Neural progenitor cell (in vitro differentiated cells): ENCODE results near the gene GPR101. TPM values are rescaled to one million over a fixed set of nuclear protein-coding genes. Genes with fewer than 3 reads are reported as not detected.
"Not testable (repeated sequence)": the region's sequence is repeated elsewhere in the genome, so short reads cannot be mapped to it uniquely, and the experiment has no call there.

ENCODE experiments used
- DNase-seq: peaks from one replicate; pipeline ENCODE4 v3.0.0-alpha.2; 2016; ENCODE audit warnings: low spot score
- H2AFZ ChIP-seq: fragments of 200-600 bp; sonication (generic); replicated peaks from 2 replicates; pipeline ENCODE4 v1.6.1; 2016; ENCODE audit warnings: antibody characterized with exemption
- H3F3A ChIP-seq: fragments of 200-600 bp; sonication (generic); 2 replicates; pipeline ENCODE4 v1.6.1; 2016; ENCODE audit warnings: antibody characterized with exemption, low read depth
- H3K27ac ChIP-seq: fragments of 200-600 bp; sonication (generic); 2 replicates; pipeline ENCODE4 v1.5.1; 2016; ENCODE audit warnings: mild to moderate bottlenecking
- H3K27me3 ChIP-seq: fragments of 200-600 bp; sonication (generic); 2 replicates; pipeline ENCODE4 v1.6.1; 2016; ENCODE audit warnings: mild to moderate bottlenecking, moderate library complexity
- H3K36me3 ChIP-seq: fragments of 200-600 bp; sonication (generic); 2 replicates; pipeline ENCODE4 v1.5.1; 2016
- H3K4me1 ChIP-seq: fragments of 200-600 bp; sonication (generic); 2 replicates; pipeline ENCODE4 v1.6.1; 2016; ENCODE audit warnings: mixed run types
- H3K4me2 ChIP-seq: fragments of 200-600 bp; sonication (generic); 2 replicates; pipeline ENCODE4 v1.6.1; 2016
- H3K4me3 ChIP-seq: fragments of 200-600 bp; sonication (generic); 2 replicates; pipeline ENCODE4 v1.5.1; 2016
- H3K79me2 ChIP-seq: fragments of 200-600 bp; sonication (generic); 2 replicates; pipeline ENCODE4 v1.6.1; 2016; ENCODE audit warnings: low read depth
- H3K9ac ChIP-seq: fragments of 200-600 bp; sonication (generic); 2 replicates; pipeline ENCODE4 v1.6.1; 2016
- H3K9me3 ChIP-seq: fragments of 200-600 bp; sonication (generic); 2 replicates; pipeline ENCODE4 v1.5.1; 2016; ENCODE audit warnings: low read depth
- H4K20me1 ChIP-seq: fragments of 200-600 bp; sonication (generic); 2 replicates; pipeline ENCODE4 v1.6.1; 2016; ENCODE audit warnings: low read depth
- H3K27ac Mint-ChIP-seq: 3 replicates; pipeline ENCODE4 v1.8.0; 2021; ENCODE audit warnings: mixed read lengths
- H3K27me3 Mint-ChIP-seq: 2 replicates; pipeline ENCODE4 v1.8.0; 2022; ENCODE audit warnings: low read depth, mild to moderate bottlenecking, inconsistent platforms, moderate library complexity, mixed read lengths; ENCODE audit not compliant: insufficient read depth
- H3K36me3 Mint-ChIP-seq: 3 replicates; pipeline ENCODE4 v1.8.0; 2021; ENCODE audit warnings: mixed read lengths
- H3K4me1 Mint-ChIP-seq: 3 replicates; pipeline ENCODE4 v1.8.0; 2021; ENCODE audit warnings: mixed read lengths
- H3K4me3 Mint-ChIP-seq: 3 replicates; pipeline ENCODE4 v1.8.0; 2021; ENCODE audit warnings: mild to moderate bottlenecking, moderate library complexity, mixed read lengths
- H3K9me3 Mint-ChIP-seq: 3 replicates; pipeline ENCODE4 v1.8.0; 2020; ENCODE audit warnings: mixed read lengths
- EZH2 ChIP-seq: fragments of 200-600 bp; sonication (generic); IDR thresholded peaks from 2 replicates; pipeline ENCODE4 v1.6.1; 2017; ENCODE audit warnings: antibody characterized with exemption, mild to moderate bottlenecking, moderate library complexity
- EZH2phosphoT487 ChIP-seq: fragments of 200-600 bp; sonication (generic); IDR thresholded peaks from 2 replicates; pipeline ENCODE4 v1.6.1; 2017; ENCODE audit warnings: antibody characterized with exemption
- total RNA-seq: library from RNA; depleted of rRNA; stranded (reverse); fragments of >200 nt; gene quantifications from 2 replicates; pipeline ENCODE4 v1.2.3, GENCODE V29; 2015; ENCODE audit warnings: low replicate concordance
- TF ChIP-seq, protein P1 (sequence below): fragments of 200-600 bp; sonication (generic); IDR thresholded peaks from 2 replicates; pipeline ENCODE4 v1.5.1; 2017; ENCODE audit warnings: antibody characterized with exemption, mild to moderate bottlenecking

The GPR101 gene
- total RNA-seq, 1 donor from 2014 or later: not detected

DNA sequence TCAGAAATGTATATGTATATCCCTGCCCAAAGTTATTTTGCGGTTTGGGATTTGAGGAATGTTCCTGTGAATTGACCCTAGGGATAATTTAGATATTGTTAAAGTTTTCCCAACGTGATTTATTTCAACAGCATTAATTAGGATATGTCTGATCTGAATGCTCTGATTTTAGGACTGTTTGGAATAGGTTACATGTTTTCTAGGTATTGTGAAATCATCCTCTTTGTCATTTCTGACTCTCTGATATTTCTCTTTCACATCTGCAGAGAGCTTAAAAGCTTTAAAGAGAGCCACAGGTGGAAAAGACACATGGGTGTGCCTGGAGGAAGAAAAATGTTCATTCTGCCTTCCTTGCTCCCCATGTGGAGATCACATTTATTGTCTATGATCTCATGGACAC, 5.1 kb downstream of the GPR101 start:
- Histone ChIP-seq H3K27me3 (peaks cover 93% of the 10 kb centered on the region), H3K4me2 (no peak overlapping the region), H3K27ac (no peak overlapping the region), H3K79me2 (no peaks in the 10 kb centered on the region), H3K9me3 (no peaks in the 10 kb centered on the region), H2AFZ (no peak overlapping the region), H4K20me1 (peaks cover 4% of the 10 kb centered on the region), H3K36me3 (no peaks in the 10 kb centered on the region), H3K4me3 (no peak overlapping the region), H3K9ac (no peak overlapping the region), H3F3A (no peaks in the 10 kb centered on the region), H3K4me1 (no peaks in the 10 kb centered on the region)
- Mint-ChIP-seq H3K27ac (no peak overlapping the region), H3K9me3 (peaks cover 8% of the 10 kb centered on the region), H3K27me3 (peaks cover 17% of the 10 kb centered on the region), H3K4me3 (no peak overlapping the region), H3K36me3 (no peaks in the 10 kb centered on the region), H3K4me1 (peaks cover 6% of the 10 kb centered on the region)
- TF ChIP-seq EZH2 (no peak), EZH2phosphoT487 (no peak)
- TF ChIP-seq, protein P1, sequence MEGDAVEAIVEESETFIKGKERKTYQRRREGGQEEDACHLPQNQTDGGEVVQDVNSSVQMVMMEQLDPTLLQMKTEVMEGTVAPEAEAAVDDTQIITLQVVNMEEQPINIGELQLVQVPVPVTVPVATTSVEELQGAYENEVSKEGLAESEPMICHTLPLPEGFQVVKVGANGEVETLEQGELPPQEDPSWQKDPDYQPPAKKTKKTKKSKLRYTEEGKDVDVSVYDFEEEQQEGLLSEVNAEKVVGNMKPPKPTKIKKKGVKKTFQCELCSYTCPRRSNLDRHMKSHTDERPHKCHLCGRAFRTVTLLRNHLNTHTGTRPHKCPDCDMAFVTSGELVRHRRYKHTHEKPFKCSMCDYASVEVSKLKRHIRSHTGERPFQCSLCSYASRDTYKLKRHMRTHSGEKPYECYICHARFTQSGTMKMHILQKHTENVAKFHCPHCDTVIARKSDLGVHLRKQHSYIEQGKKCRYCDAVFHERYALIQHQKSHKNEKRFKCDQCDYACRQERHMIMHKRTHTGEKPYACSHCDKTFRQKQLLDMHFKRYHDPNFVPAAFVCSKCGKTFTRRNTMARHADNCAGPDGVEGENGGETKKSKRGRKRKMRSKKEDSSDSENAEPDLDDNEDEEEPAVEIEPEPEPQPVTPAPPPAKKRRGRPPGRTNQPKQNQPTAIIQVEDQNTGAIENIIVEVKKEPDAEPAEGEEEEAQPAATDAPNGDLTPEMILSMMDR: no peak
- no peak for DNase-seq

DNA sequence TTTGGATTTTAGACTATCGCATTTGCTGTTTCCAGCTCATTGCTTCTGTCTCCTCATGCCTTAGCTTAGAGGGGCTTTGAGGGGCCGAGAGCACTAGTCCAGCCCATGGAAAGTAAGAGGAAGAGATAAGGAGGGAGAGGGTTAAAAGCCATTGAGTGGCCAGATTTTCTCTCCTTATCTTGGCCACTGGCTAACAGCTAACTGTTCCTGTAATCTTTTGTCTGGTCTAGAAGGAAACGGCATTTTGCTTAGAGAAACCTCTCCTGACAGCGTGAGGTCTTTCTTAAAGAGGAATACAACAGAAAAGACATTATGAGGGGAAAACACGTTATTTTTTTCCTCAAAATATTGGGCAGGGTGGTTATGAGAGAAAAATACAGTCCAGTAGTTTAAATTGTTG, 7.9 kb downstream of the GPR101 start:
- Histone ChIP-seq H3K9me3 (no peaks in the 10 kb centered on the region), H3K27me3 (peaks cover 65% of the 10 kb centered on the region), H4K20me1 (no peaks in the 10 kb centered on the region), H3K36me3 (no peaks in the 10 kb centered on the region), H3K79me2 (no peaks in the 10 kb centered on the region), H3K4me2 (no peak overlapping the region), H2AFZ (no peak overlapping the region), H3K4me1 (no peaks in the 10 kb centered on the region), H3F3A (no peaks in the 10 kb centered on the region), H3K27ac (no peak overlapping the region), H3K9ac (no peak overlapping the region), H3K4me3 (no peak overlapping the region)
- Mint-ChIP-seq H3K27me3 (peaks cover 14% of the 10 kb centered on the region), H3K9me3 (peaks cover 4% of the 10 kb centered on the region), H3K4me1 (peaks cover 1% of the 10 kb centered on the region), H3K27ac (no peak overlapping the region), H3K4me3 (no peak overlapping the region), H3K36me3 (no peaks in the 10 kb centered on the region)
- DNase-seq: no peak
- TF ChIP-seq, protein P1: no peak
- TF ChIP-seq EZH2phosphoT487 (no peak), EZH2 (no peak)

DNA sequence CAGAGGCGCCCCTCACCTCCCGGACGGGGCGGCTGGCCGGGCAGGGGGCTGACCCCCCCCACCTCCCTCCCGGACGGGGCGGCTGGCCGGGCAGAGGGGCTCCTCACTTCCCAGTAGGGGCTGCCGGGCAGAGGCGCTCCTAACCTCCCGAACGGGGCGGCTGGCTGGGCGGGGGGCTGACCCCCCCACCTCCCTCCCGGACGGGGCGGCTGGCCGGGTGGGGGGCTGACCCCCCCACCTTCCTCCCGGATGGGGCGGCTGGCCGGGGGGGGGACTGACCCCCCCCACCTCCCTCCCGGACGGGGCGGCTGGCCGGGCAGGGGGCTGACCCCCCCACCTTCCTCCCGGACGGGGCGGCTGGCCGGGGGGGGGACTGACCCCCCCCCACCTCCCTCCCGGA, 33.6 kb downstream of the GPR101 start:
- H3K27me3 ChIP-seq, H3K4me2 ChIP-seq, H3K4me3 Mint-ChIP-seq, H2AFZ ChIP-seq, H3K4me3 ChIP-seq, DNase-seq, H3K9me3 ChIP-seq, H3F3A ChIP-seq, H3K4me1 Mint-ChIP-seq, H3K36me3 Mint-ChIP-seq, H3K4me1 ChIP-seq, H4K20me1 ChIP-seq, H3K79me2 ChIP-seq, H3K27ac ChIP-seq, H3K27me3 Mint-ChIP-seq, H3K27ac Mint-ChIP-seq, H3K36me3 ChIP-seq, H3K9ac ChIP-seq: not testable (repeated sequence)
- peaks cover 11% of the 10 kb centered on the region for H3K9me3 Mint-ChIP-seq

DNA sequence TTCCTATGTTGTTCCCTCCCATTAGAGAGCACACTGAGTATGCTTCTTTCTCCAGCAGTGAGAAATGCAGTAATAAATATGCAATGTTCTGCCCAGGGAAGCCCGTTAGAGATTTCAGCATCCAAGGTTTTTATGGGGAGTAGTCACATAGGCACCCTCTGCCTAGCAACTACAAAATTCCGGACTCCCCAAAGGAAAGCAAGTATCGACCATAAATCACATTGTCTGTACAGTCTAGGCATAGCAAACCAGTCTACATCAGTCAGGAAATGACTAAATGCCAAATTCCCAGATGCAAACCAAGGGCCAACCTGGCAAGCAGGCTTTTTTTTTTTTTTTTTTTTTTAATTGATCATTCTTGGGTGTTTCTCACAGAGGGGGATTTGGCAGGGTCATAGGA, 34.8 kb downstream of the GPR101 start:
- H3K4me3 ChIP-seq: no peak overlapping the region
- TF ChIP-seq EZH2: no peak
- TF ChIP-seq, protein P1: no peak
- no peaks in the 10 kb centered on the region for H3F3A ChIP-seq
- H3K9ac ChIP-seq: no peak overlapping the region
- Mint-ChIP-seq H3K9me3 (peaks cover 9% of the 10 kb centered on the region), H3K4me1 (peaks cover 2% of the 10 kb centered on the region), H3K27ac (no peak overlapping the region), H3K27me3 (peaks cover 2% of the 10 kb centered on the region), H3K4me3 (no peak overlapping the region), H3K36me3 (peaks cover 2% of the 10 kb centered on the region)
- no peak for DNase-seq
- H3K4me1 ChIP-seq: no peaks in the 10 kb centered on the region
- no peak overlapping the region for H3K27ac ChIP-seq
- no peaks in the 10 kb centered on the region for H3K36me3 ChIP-seq
- H2AFZ ChIP-seq: no peak overlapping the region
- no peaks in the 10 kb centered on the region for H3K79me2 ChIP-seq
- peaks cover 7% of the 10 kb centered on the region for H3K9me3 ChIP-seq
- no peaks in the 10 kb centered on the region for H3K27me3 ChIP-seq
- no peaks in the 10 kb centered on the region for H4K20me1 ChIP-seq
- no peak overlapping the region for H3K4me2 ChIP-seq

Other genes with a start within 250 kb of the GPR101 start
- 1,172 and 1,287 TPM in 2 replicates for gene RBMX, start 153.3 kb downstream of the GPR101 start, total RNA-seq